GM18951 (cell line): ENCODE measurements around the gene DOCK11.
"Not testable (repeated sequence)": the region's sequence is repeated elsewhere in the genome, so short reads cannot be mapped to it uniquely, and the experiment has no call there.

ENCODE experiments used
- POLR2A ChIP-seq: IDR thresholded peaks from 4 replicates; pipeline ENCODE4 v1.6.1; 2011; ENCODE audit warnings: mild to moderate bottlenecking; ENCODE audit not compliant: insufficient read length, insufficient read depth; ENCODE audit errors: extremely low read depth
- in situ Hi-C: fragments of 300-500 bp; cut with MboI; formaldehyde crosslinking; loops from one replicate; pipeline ENCODE4 v1.12.0; 2022; ENCODE audit warnings: low sequenced_read_pairs, mixed read lengths, inconsistent platforms; ENCODE audit not compliant: unreplicated experiment

DOCK11 gene

DNA sequence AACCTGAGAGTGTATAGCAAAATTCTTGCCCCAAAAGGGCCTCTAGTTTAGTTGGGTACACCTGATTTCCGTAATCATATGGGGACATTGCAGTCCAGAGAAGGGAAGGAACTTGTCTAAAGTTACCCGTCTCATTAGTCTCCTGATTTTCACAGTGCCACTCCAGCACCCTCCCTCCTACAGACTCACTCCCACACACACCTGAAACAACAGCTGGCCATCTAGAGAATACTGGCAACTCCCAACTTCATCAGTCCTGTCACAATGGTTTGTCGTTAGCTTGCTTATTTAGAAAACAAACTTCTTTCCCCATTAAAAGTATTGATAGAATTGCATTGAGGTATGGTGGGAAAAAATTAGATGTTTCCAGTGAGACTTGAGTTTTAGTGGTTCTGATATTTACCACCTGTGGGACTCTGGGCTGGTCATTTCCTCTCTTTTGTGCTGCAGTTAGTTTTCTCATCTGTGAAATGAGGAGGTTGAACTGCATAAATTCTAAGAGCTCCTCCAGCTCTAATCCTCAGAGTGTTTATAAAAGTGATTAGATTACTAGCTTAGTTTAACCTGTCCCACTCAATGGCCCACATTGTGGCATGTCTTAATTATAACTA is 233.5 kb downstream of the DOCK11 start:
- in situ Hi-C loops, result no loop called here
- no peak for TF ChIP-seq POLR2A

DNA sequence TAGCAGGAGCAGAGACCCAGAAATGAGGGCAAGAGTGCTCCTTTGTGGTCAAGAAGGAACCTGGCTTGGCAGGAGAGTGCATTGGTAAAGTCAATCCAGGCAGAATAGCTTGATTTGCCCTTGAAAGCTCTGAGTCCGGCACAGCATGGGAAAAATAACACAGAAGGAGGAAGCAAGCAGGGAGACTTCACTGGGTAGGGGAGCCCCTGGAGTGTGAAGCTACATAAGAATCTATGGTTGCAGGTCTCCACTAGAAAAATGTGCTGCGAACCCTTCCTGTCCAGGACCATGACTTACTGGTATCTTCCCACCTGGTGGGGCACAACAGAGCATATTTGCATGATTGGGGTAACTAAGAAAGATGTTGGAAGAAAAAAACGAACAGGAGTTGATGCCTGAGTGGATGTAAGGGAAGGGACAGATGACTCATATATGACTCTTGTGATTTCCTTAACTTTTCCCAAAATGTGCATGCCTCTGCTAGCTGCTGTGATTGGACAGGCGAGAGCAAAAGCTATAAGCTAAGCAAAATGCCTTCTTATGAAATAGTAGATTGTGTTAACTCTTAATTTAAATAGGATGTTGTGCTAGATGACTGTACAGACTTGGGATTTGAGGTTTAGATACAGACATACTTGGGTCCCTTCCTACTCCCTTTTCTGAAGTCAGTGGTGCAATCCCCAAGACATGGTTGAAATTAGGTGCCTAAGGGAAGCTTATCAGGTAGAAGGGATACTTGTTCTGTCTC is 235.1 kb downstream of the DOCK11 start:
- no peak for TF ChIP-seq POLR2A
- in situ Hi-C loops, result no loop called here

DNA sequence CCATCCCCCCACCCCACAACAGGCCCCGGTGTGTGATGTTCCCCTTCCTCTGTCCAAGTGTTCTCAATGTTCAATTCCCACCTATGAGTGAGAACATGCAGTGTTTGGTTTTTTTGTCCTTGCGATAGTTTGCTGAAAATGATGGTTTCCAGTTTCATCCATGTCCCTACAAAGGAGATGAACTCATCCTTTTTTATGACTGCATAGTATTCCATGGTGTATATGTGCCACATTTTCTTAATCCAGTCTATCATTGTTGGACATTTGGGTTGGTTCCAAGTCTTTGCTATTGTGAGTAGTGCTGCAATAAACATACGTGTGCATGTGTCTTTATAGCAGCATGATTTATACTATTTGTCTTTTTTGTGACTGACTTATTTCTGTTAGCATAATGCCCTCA is 236.9 kb downstream of the DOCK11 start:
- in situ Hi-C loops, result not testable (repeated sequence)

DNA sequence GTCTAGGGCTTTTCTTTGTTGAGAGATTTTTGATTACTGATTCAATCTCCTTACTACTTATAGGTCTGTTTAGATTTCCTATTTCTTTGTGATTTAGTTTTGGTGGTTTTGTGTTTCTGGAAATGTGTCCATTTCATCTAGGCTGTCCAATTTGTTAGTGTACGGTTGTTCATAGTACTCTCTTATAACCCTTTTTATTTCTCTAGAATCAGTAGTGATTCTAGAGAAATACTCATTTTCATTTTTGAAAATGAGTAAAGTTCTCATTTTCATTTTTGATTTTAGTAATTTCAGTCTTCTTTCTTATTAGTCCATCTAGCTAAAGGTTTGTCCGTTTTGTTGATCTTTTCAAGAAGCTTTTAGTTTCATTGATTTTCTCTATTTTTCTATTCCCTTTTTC is 239.3 kb downstream of the DOCK11 start:
- no peak for TF ChIP-seq POLR2A
- in situ Hi-C loops, result no loop called here
